HepG2 (cell line): ENCODE measurements around the gene SLC25A15. TPM values are rescaled to one million over a fixed set of nuclear protein-coding genes. Genes with fewer than 3 reads are reported as not detected.

Experiments used
- ATRX ChIP-seq: sonication (generic); formaldehyde crosslinking; IDR thresholded peaks from 2 replicates; pipeline ENCODE4 v1.4.0; 2020; ENCODE audit warnings: missing genetic modification reagents, borderline replicate concordance
- IRF1 ChIP-seq: sonication (generic); formaldehyde crosslinking; IDR thresholded peaks from 2 replicates; pipeline ENCODE4 v1.4.0; 2020; ENCODE audit warnings: low read depth, mild to moderate bottlenecking, missing genetic modification reagents
- MTERF4 ChIP-seq: sonication (generic); formaldehyde crosslinking; IDR thresholded peaks from 2 replicates; pipeline ENCODE4 v1.8.0; 2023; ENCODE audit warnings: mild to moderate bottlenecking, missing genetic modification reagents
- NCOA2 ChIP-seq: sonication (generic); formaldehyde crosslinking; IDR thresholded peaks from 2 replicates; pipeline ENCODE4 v1.8.0; 2022; ENCODE audit warnings: inconsistent platforms
- POGK ChIP-seq: sonication (generic); formaldehyde crosslinking; conservative IDR thresholded peaks from 2 replicates; pipeline ENCODE4 v1.8.0; 2022; ENCODE audit warnings: mild to moderate bottlenecking, moderate library complexity, missing genetic modification reagents
- RCOR2 ChIP-seq: IDR thresholded peaks from 2 replicates; pipeline ENCODE4 v1.6.1; 2016; ENCODE audit warnings: missing biosample characterization, missing genetic modification reagents
- SPEN ChIP-seq: sonication (generic); formaldehyde crosslinking; IDR thresholded peaks from 2 replicates; pipeline ENCODE4 v1.5.1; 2020; ENCODE audit warnings: low read depth, mild to moderate bottlenecking, missing genetic modification reagents
- SYNCRIP ChIP-seq: fragments of 200-400 bp; formaldehyde crosslinking; IDR thresholded peaks from 2 replicates; pipeline ENCODE4 v1.6.1; 2018; ENCODE audit warnings: mild to moderate bottlenecking, low read depth, low read length; ENCODE audit not compliant: insufficient read depth
- ZNF3 ChIP-seq: IDR thresholded peaks from 2 replicates; pipeline ENCODE4 v1.7.0; 2017; ENCODE audit warnings: inconsistent platforms
- ZNF407 ChIP-seq: sonication (generic); formaldehyde crosslinking; IDR thresholded peaks from one replicate; pipeline ENCODE4 v1.5.1; 2020; ENCODE audit warnings: mild to moderate bottlenecking, missing genetic modification reagents; ENCODE audit errors: not compliant biosample characterization
- ZNF414 ChIP-seq: sonication (generic); formaldehyde crosslinking; IDR thresholded peaks from 2 replicates; pipeline ENCODE4 v1.5.0; 2020; ENCODE audit warnings: missing genetic modification reagents
- ZNF513 ChIP-seq: sonication (generic); formaldehyde crosslinking; conservative IDR thresholded peaks from 2 replicates; pipeline ENCODE4 v1.5.0; 2020; ENCODE audit warnings: missing genetic modification reagents
- ZNF724P ChIP-seq: sonication (generic); formaldehyde crosslinking; IDR thresholded peaks from 2 replicates; pipeline ENCODE4 v1.8.0; 2022; ENCODE audit warnings: missing genetic modification reagents, borderline replicate concordance
- ZSCAN21 ChIP-seq: sonication (generic); formaldehyde crosslinking; IDR thresholded peaks from 2 replicates; pipeline ENCODE4 v1.8.0; 2022; ENCODE audit warnings: mild to moderate bottlenecking, missing genetic modification reagents, moderate library complexity, borderline replicate concordance
- polyA plus RNA-seq, 8 experiments: library from polyadenylated mRNA; depleted of rRNA in 3 of 8; stranded (reverse) in 7 of 8; unstranded in 1 of 8; fragments of >200 nt; fragmentation: Illumina TruSeq in 4 of 8; extraction: Trizol in 4 of 8; gene quantifications; 2 replicates each; pipeline versions ENCODE4 v1.2.1 to v1.2.3, GENCODE V29; 2011 to 2016; ENCODE audit warnings: low read depth in 4 of 8, missing spikeins in 1 of 8, mixed read lengths in 1 of 8; ENCODE audit not compliant: insufficient read depth in 1 of 8
- total RNA-seq, 5 experiments: library from RNA; depleted of rRNA; stranded (reverse); fragments of >200 nt; fragmentation: Illumina TruSeq; extraction: Trizol; gene quantifications; 2 replicates each; pipeline ENCODE4 v1.2.3, GENCODE V29; 2016; ENCODE audit warnings: low read depth in 1 of 5

Gene SLC25A15
- total and polyA plus RNA-seq, 2 of the 13 experiments (the other 11 are each of a cell fraction or from before 2014, with no cell fraction given), result 17.3 to 39.1 TPM

GRCh38 chr13:40786568-40786996 is 2.8 kb upstream of the SLC25A15 start (continued):
- TF ChIP-seq MTERF4 (CRISPR knock-in tag), result no peak
- TF ChIP-seq ZSCAN21 (CRISPR knock-in tag), result no peak
- no peak for TF ChIP-seq SYNCRIP
- no peak for TF ChIP-seq ZNF513 (CRISPR knock-in tag)
- no peak for TF ChIP-seq ZNF407 (CRISPR knock-in tag)
- TF ChIP-seq RCOR2 (CRISPR knock-in tag), result peak; percentile 83
- no peak for TF ChIP-seq ATRX
- TF ChIP-seq POGK (CRISPR knock-in tag), result no peak
- no peak for TF ChIP-seq IRF1 (CRISPR knock-in tag)
- peak; percentile 82 for TF ChIP-seq NCOA2
- TF ChIP-seq SPEN, result no peak; the same call in 1 of the 2 replicates
- TF ChIP-seq ZNF724P (CRISPR knock-in tag), result no peak
- TF ChIP-seq ZNF414, result no peak
- TF ChIP-seq ZNF3 (CRISPR knock-in tag), result peak; percentile 84
